ENCODE results near the gene LIMCH1. TPM values are rescaled to one million over a fixed set of nuclear protein-coding genes. Genes with fewer than 3 reads are reported as not detected.

Gene LIMCH1
- total RNA-seq, 1 experiment from 2014 or later: 10.4 TPM

DNA sequence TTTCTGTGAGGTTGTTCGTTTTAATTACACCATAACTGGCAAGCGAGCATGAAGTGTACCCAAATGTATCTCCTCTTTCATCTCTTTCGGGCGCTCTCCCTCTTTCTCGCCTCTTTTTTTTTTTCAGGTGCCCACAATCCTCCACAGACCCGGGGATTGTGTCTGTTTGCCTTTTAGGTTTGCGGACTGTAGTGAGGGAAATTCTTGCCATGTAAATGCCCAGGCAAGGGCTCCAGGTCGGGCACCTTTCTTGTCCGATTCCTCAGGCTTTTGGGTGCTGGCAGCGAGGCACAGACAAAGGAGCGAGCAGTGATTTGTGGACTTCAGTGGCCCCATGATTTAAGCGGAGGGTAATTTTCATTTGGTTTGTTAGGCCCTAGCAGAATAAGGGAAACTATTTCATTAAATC lies 211.7 kb downstream of the LIMCH1 start:
- POLR2A ChIA-PET: no interaction called here
- BruUV-seq (replicated peaks): no TSS peak

More for the DNA sequence above, 211.7 kb downstream of the LIMCH1 start:
- intact Hi-C loops (cut with micrococcal nuclease): no loop called here
- no peak for TF ChIP-seq REST (IDR thresholded peaks at IDR 0.05; ENCODE audit: low read depth)
- TF ChIP-seq TCF7L2 (IDR thresholded peaks at IDR 0.05; ENCODE audit: borderline replicate concordance, extremely low read depth, insufficient read depth, insufficient read length): no peak
- TF ChIP-seq, protein P1, sequence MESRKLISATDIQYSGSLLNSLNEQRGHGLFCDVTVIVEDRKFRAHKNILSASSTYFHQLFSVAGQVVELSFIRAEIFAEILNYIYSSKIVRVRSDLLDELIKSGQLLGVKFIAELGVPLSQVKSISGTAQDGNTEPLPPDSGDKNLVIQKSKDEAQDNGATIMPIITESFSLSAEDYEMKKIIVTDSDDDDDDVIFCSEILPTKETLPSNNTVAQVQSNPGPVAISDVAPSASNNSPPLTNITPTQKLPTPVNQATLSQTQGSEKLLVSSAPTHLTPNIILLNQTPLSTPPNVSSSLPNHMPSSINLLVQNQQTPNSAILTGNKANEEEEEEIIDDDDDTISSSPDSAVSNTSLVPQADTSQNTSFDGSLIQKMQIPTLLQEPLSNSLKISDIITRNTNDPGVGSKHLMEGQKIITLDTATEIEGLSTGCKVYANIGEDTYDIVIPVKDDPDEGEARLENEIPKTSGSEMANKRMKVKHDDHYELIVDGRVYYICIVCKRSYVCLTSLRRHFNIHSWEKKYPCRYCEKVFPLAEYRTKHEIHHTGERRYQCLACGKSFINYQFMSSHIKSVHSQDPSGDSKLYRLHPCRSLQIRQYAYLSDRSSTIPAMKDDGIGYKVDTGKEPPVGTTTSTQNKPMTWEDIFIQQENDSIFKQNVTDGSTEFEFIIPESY (IDR thresholded peaks at IDR 0.05; ENCODE audit: extremely low read depth, insufficient replicate concordance, low read length): no peak
- no peak for TF ChIP-seq RAD21 (IDR thresholded peaks at IDR 0.05; ENCODE audit: low read depth)
- TF ChIP-seq EGR1 (IDR thresholded peaks at IDR 0.05; ENCODE audit: low read depth): no peak
- no peak for TF ChIP-seq FOSL1 (IDR thresholded peaks at IDR 0.05; ENCODE audit: low read depth)
- no peak for TF ChIP-seq EZH2 (IDR thresholded peaks at IDR 0.05)
- TF ChIP-seq YY1 (IDR thresholded peaks at IDR 0.05; ENCODE audit: extremely low read depth, insufficient replicate concordance, low read depth, low read length): no peak
- no peak for TF ChIP-seq CBX3 (IDR thresholded peaks at IDR 0.05; ENCODE audit: low read depth)
- no peak for TF ChIP-seq SP1 (IDR thresholded peaks at IDR 0.05; ENCODE audit: low read depth)
- no peak for TF ChIP-seq ATF3 (IDR thresholded peaks at IDR 0.05)
- no peak for TF ChIP-seq ELF1 (IDR thresholded peaks at IDR 0.05; ENCODE audit: borderline replicate concordance, low read depth)
- TF ChIP-seq POLR2A (IDR thresholded peaks at IDR 0.05; ENCODE audit: borderline replicate concordance, extremely low read depth, insufficient read depth, insufficient read length): no peak
- no peak for TF ChIP-seq JUND (IDR thresholded peaks at IDR 0.05)
- no peak for TF ChIP-seq CTCF (IDR thresholded peaks at IDR 0.05 in 2 of 3, conservative IDR thresholded peaks at IDR 0.05 in 1 of 3; ENCODE audit: borderline replicate concordance in 1 of 3, insufficient read depth in 1 of 3, low read depth in 2 of 3, low read length in 2 of 3)
- TF ChIP-seq EZH2phosphoT487 (IDR thresholded peaks at IDR 0.05; ENCODE audit: borderline replicate concordance): no peak
- TF ChIP-seq SIN3A (IDR thresholded peaks at IDR 0.05; ENCODE audit: low read depth): no peak
- TF ChIP-seq ZFX (IDR thresholded peaks at IDR 0.05): no peak
- Histone ChIP-seq H3K9ac (ENCODE audit: low read length) (no peak overlapping the region), H3K27me3 (ENCODE audit: insufficient read depth, low read length) (peaks cover 34% of the 10 kb centered on the region), H3K9me3 (ENCODE audit: control insufficient read depth in 1 of 2, insufficient read depth in 1 of 2, low read depth in 1 of 2, low read length in 2 of 2) (no peaks in the 10 kb centered on the region), H3K4me3 (replicated peaks in 1 of 2; ENCODE audit: low read depth in 1 of 2, low read length in 2 of 2) (no peak overlapping the region), H3K4me1 (ENCODE audit: control insufficient read depth in 1 of 2, insufficient read depth in 2 of 2, low read length in 2 of 2) (no peaks in the 10 kb centered on the region), H2AFZ (ENCODE audit: low read depth, low read length, poor library complexity, severe bottlenecking) (no peak overlapping the region), H4K20me1 (ENCODE audit: insufficient read depth) (no peaks in the 10 kb centered on the region), H3K27ac (ENCODE audit: low read depth, low read length) (no peak overlapping the region), H3K36me3 (ENCODE audit: control insufficient read depth in 1 of 2, insufficient read depth in 2 of 2, low read length in 2 of 2) (no peaks in the 10 kb centered on the region), H3K9me2 (ENCODE audit: insufficient read depth) (no peaks in the 10 kb centered on the region), H3K4me2 (ENCODE audit: low read length) (no peak overlapping the region), H3K79me2 (ENCODE audit: insufficient read depth, low read length) (no peaks in the 10 kb centered on the region)
- DNase-seq (ENCODE audit: low read depth, low spot score): no peak
- CTCF ChIA-PET: no interaction called here
- RAD21 ChIA-PET (ENCODE audit: low non-redundant PET in 1 of 2, low total read pairs in 2 of 2, uncharacterized antibody in 2 of 2, unreplicated experiment in 2 of 2): no interaction called here
- ATAC-seq: no peak
